ENCODE measurements around the gene GPANK1. TPM values are rescaled to one million over a fixed set of nuclear protein-coding genes. Genes with fewer than 3 reads are reported as not detected.
A peak's percentile ranks its signal among the peaks of the same experiment; 100 is the strongest.

GPANK1 gene
- total and polyA plus RNA-seq, 2 of the 4 experiments (the other 2 are of a cell fraction) = 6.1 to 13.8 TPM

- Histone ChIP-seq H3K36me3 (ENCODE audit: control insufficient read depth, insufficient read depth, low read length) (peaks cover 45% of the 10 kb centered on the region), H3K23ac (ENCODE audit: low read depth, low read length) (peak overlapping the region; percentile 92), H4K20me1 (ENCODE audit: insufficient read depth, low read length) (peaks cover 6% of the 10 kb centered on the region), H4K8ac (ENCODE audit: low read depth in 2 of 2, low read length in 2 of 2) (peak overlapping the region; percentile 70 to 93), H3K9me1 (ENCODE audit: insufficient read depth, low read length) (peaks cover 6% of the 10 kb centered on the region; the same call in 1 of the 2 replicates), H3K56ac (ENCODE audit: extremely low read depth, insufficient read depth, low read length) (peak overlapping the region; percentile 68; the same call in 1 of the 2 replicates), H3K4ac (ENCODE audit: low read depth, low read length) (peak overlapping the region; percentile 96), H2AK9ac (replicated peaks; ENCODE audit: low read depth, low read length, poor library complexity) (peak overlapping the region; percentile 99), H3K18ac (ENCODE audit: low read depth, low read length) (no peak overlapping the region; the same call in 1 of the 2 replicates), H3K4me2 (ENCODE audit: low read depth, low read length) (peak overlapping the region; percentile 93), H4K5ac (ENCODE audit: low read depth, low read length) (peak overlapping the region; percentile 83), H2AFZ (replicated peaks; ENCODE audit: low read length, poor library complexity) (peak overlapping the region; percentile 90), H3K9ac (ENCODE audit: low read depth, low read length) (peak overlapping the region; percentile 94), H3K9me3 (ENCODE audit: control insufficient read depth, insufficient read depth, low read length) (no peaks in the 10 kb centered on the region), H2BK5ac (ENCODE audit: low read depth, low read length, poor library complexity, severe bottlenecking) (peak overlapping the region; percentile 92), H3K27ac (ENCODE audit: insufficient read depth, low read length) (peak overlapping the region; percentile 97), H2BK120ac (ENCODE audit: low read depth, low read length) (peak overlapping the region; percentile 69; the same call in 1 of the 2 replicates), H2AK5ac (ENCODE audit: low read depth, low read length) (peak overlapping the region; percentile 80), H3K4me1 (ENCODE audit: control insufficient read depth, insufficient read depth, low read length) (peaks cover 12% of the 10 kb centered on the region), H2BK20ac (ENCODE audit: low read depth, low read length) (no peak overlapping the region), H3K79me1 (ENCODE audit: low read depth in 1 of 2, low read length in 2 of 2) (peaks cover 17 to 86% of the 10 kb centered on the region in 2 experiments), H3K27me3 (ENCODE audit: control insufficient read depth, insufficient read depth, low read length) (no peaks in the 10 kb centered on the region), H3K4me3 (ENCODE audit: insufficient read depth, low read depth, low read length) (peak overlapping the region; percentile 95), H4K91ac (ENCODE audit: insufficient read depth, low read depth, low read length) (peak overlapping the region; percentile 91), H2BK15ac (ENCODE audit: low read depth, low read length) (no peak overlapping the region), H3K14ac (replicated peaks; ENCODE audit: low read depth, low read length) (peak overlapping the region; percentile 90)
- no peak for ATAC-seq (ENCODE audit: low read depth)
- no peak for TF ChIP-seq USF2 (IDR thresholded peaks at IDR 0.05; ENCODE audit: low read depth, low read length)
- TF ChIP-seq BHLHE40 (IDR thresholded peaks at IDR 0.05; ENCODE audit: low read depth, low read length) = no peak
- TF ChIP-seq SMC3 (IDR thresholded peaks at IDR 0.05; ENCODE audit: low read depth, low read length) = no peak
- no peak for TF ChIP-seq CTCF (conservative IDR thresholded peaks at IDR 0.05; ENCODE audit: low read depth, low read length)
- no peak for TF ChIP-seq CEBPB (IDR thresholded peaks at IDR 0.05; ENCODE audit: low read depth, low read length)
- no peak for TF ChIP-seq FOS (IDR thresholded peaks at IDR 0.05; ENCODE audit: low read depth, low read length)
- TF ChIP-seq MAZ (IDR thresholded peaks at IDR 0.05; ENCODE audit: borderline replicate concordance, low read depth, low read length) = peak; percentile 1; the same call in 1 of the 2 replicates
- dilution Hi-C loops (cut with HindIII; ENCODE audit: low sequenced_read_pairs, unreplicated experiment) = no loop called here
- in situ Hi-C loops (cut with MboI; ENCODE audit: low sequenced_read_pairs) = no loop called here
- ChIA-PET POLR2A (ENCODE audit: unreplicated experiment) (no interaction called here), CTCF (interaction anchor here (0.6 kb wide), 1 partner anchor 15 kb away, joined by 3 read pairs; the partner anchor contains the start of gene LY6G5C)
- 4% methylated on average over 12 of the region's 15 CpGs; no CpG with 5 or more reads in 1 of the 2 experiments for WGBS, 2 experiments (ENCODE audit: extremely low coverage in 2 of 2, insufficient read length in 1 of 2)
- BruUV-seq (replicated peaks) = no TSS peak
- intact Hi-C loops (cut with micrococcal nuclease) = no loop called here
- peak; percentile 9 for DNase-seq
Measured at GRCh38 chr6:31666337-31666965, 1.7 kb upstream of the GPANK1 start.

All from IMR-90 (cell line).